ENCODE results near the gene TEDC1. TPM values are rescaled to one million over a fixed set of nuclear protein-coding genes. Genes with fewer than 3 reads are reported as not detected.

The TEDC1 gene
- total RNA-seq, 4 donors from 2014 or later: 5.5 to 20.4 (median 14.2) TPM

DNA sequence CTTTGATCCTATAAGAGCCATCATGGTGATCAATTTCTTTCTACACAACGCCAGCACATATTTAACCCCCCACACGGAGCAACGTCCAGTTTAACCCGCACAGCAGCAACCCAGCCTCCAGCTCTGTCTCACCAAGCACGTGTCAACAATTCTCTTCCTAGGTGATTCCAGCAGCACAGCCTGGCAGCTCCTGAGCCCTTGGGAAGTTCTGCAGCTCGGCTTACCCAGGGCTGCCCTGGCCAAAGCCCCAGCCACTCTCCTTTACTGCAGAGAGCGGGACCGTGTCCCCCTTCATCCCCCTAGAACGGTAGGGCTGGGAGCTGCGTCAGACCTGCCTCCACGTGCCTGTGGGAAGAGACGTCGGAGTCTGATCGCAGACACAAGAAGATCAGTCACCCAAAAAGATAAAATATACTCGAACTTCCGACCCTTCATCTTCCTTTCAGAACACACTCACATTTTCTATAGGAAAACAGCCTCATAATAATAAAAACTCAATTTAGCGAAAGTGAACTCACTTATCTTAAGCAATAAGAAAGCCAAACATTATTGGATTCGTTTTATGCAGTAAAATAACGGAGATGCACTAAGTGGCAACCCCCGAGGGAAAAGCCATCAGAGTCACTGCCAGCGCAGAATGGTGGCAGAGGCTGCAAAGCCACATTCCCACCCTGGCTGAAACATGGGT lies 42.9 kb downstream of the TEDC1 start:
- no peak for DNase-seq (ENCODE audit: low spot score in 2 of 2)

DNA sequence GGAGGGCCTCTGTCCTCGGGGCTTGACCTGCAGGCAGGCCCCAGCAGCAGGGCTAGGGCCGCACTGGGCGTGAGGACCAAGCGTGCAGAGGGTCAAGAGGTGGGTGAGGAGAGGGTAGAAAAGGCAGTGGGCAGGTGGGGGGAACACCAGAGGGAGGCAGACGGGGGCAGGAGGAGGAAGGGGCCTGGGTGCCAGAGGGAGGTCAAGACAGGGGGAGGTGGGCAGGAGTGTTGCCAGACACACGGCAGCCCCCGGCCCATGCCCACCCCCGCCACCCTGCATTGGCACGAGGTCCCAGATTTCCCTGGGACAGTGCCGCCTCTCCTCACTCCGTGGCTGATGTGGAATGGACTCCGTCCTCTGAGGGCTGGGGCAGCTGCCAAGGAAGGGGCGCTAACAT lies 43.5 kb downstream of the TEDC1 start:
- WGBS, 2 donors: 64 to 65% methylated on average over 10 to 12 of the region's 13 CpGs
- TF ChIP-seq POLR2A (IDR thresholded peaks at IDR 0.05) (no peak), EP300 (IDR thresholded peaks at IDR 0.05) (no peak)
- TF ChIP-seq, protein P1, sequence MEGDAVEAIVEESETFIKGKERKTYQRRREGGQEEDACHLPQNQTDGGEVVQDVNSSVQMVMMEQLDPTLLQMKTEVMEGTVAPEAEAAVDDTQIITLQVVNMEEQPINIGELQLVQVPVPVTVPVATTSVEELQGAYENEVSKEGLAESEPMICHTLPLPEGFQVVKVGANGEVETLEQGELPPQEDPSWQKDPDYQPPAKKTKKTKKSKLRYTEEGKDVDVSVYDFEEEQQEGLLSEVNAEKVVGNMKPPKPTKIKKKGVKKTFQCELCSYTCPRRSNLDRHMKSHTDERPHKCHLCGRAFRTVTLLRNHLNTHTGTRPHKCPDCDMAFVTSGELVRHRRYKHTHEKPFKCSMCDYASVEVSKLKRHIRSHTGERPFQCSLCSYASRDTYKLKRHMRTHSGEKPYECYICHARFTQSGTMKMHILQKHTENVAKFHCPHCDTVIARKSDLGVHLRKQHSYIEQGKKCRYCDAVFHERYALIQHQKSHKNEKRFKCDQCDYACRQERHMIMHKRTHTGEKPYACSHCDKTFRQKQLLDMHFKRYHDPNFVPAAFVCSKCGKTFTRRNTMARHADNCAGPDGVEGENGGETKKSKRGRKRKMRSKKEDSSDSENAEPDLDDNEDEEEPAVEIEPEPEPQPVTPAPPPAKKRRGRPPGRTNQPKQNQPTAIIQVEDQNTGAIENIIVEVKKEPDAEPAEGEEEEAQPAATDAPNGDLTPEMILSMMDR (IDR thresholded peaks at IDR 0.05): no peak
- H3K36me3 ChIP-seq: peaks cover 0 to 26% (median 0%) of the 10 kb centered on the region in 3 donors
- H3K27ac ChIP-seq: no peak overlapping the region
- peaks cover 0 to 15% of the 10 kb centered on the region in 2 donors for H3K27me3 ChIP-seq
- no peak for DNase-seq (ENCODE audit: low spot score in 2 of 2)
- H3K4me1 ChIP-seq: peaks cover 0 to 6% (median 0%) of the 10 kb centered on the region in 4 donors
- H3K9me3 ChIP-seq: no peaks in the 10 kb centered on the region
- no peak overlapping the region for H3K4me3 ChIP-seq

More for the DNA sequence above, 42.9 kb downstream of the TEDC1 start:
- WGBS, 2 donors: 71 to 73% methylated on average over 21 of the region's 21 CpGs
- H3K4me1 ChIP-seq: peaks cover 0 to 11% (median 3%) of the 10 kb centered on the region in 4 donors
- H3K27ac ChIP-seq: no peak overlapping the region
- peaks cover 0 to 32% (median 0%) of the 10 kb centered on the region in 3 donors for H3K36me3 ChIP-seq
- H3K27me3 ChIP-seq: peaks cover 0 to 16% of the 10 kb centered on the region in 2 donors
- TF ChIP-seq EP300 (IDR thresholded peaks at IDR 0.05): no peak
- TF ChIP-seq, protein P1 (IDR thresholded peaks at IDR 0.05): no peak
- no peak for TF ChIP-seq POLR2A (IDR thresholded peaks at IDR 0.05)
- no peaks in the 10 kb centered on the region for H3K9me3 ChIP-seq
- no peak overlapping the region for H3K4me3 ChIP-seq

DNA sequence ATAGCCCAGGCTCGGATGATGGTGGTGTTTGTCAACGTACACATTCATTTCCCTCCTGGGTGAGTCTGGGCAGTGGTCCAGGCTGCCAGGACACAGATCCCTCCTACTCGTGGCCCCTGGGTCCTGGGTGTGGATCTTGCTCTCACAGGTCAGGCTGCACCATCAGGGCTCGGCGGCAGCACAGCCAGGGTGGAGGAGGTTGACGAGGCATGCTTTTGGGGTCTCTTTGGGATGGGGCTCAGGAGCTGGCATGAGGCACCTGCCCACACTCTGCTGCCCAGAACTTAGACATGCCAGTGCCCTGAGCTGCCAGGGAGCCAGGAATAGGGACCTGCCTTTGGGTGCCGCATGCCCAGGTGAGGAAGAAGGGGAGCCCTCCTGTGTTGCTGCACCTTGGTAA lies 45.0 kb downstream of the TEDC1 start:
- peaks cover 0 to 11% (median 0%) of the 10 kb centered on the region in 3 donors for H3K36me3 ChIP-seq
- H3K27me3 ChIP-seq: peaks cover 0 to 18% of the 10 kb centered on the region in 2 donors
- DNase-seq (ENCODE audit: low spot score in 2 of 2): no peak
- peaks cover 0 to 6% (median 0%) of the 10 kb centered on the region in 4 donors for H3K4me1 ChIP-seq
- H3K9me3 ChIP-seq: no peaks in the 10 kb centered on the region
- TF ChIP-seq POLR2A (IDR thresholded peaks at IDR 0.05): no peak
- no peak for TF ChIP-seq EP300 (IDR thresholded peaks at IDR 0.05)
- TF ChIP-seq, protein P1 (IDR thresholded peaks at IDR 0.05): no peak
- H3K4me3 ChIP-seq: no peak overlapping the region
- H3K27ac ChIP-seq: no peak overlapping the region
- whole genome bisulfite sequencing, 2 donors: 76 to 80% methylated on average over 4 to 7 of the region's 7 CpGs

DNA sequence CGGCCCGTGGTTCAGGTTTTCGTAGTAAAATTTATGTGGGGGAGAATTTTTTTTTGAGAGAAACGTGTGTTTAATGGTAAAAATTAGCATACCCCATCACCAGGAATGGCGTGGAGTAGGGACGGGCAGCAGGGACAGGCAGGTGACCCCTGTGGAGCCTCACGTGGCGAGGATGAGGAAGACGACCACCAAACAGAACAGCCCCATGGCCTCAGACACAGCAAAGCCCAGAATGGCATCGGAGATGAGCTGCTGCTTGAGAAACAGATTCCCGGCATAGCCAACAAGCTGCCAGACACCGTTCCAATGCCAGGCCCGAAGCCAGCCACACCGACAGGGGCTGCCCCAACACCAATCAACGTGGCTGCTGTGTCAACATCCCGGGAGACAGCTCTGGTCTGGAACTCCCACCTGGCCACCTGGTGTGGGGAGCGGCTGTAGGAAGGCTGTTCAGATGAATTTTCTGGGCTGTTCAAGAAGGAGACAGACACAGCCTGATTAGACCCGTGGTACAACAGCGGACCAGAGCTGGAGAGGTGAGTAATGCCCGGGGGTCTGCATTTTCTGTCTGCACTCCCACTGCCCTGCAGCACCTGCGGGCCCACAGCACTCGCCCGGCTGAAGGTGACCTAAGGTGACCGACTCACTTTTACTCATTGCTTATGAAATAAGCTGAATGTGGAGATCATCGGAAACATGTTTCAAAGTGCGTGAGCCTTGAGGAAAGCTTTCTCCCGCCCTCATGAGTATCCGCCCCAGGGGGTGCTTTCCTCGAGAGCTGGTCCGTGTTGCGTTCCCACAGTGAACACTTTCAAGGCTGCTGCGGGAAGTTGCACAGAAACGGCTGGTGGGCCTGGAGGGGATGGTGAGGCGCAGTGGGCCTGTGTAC lies 45.9 kb downstream of the TEDC1 start:
- peaks cover 0 to 2% (median 0%) of the 10 kb centered on the region in 3 donors for H3K36me3 ChIP-seq
- H3K9me3 ChIP-seq: no peaks in the 10 kb centered on the region
- H3K4me1 ChIP-seq: peaks cover 0 to 6% (median 0%) of the 10 kb centered on the region in 4 donors
- H3K4me3 ChIP-seq: no peak overlapping the region
- no peak for DNase-seq (ENCODE audit: low spot score in 2 of 2)
- TF ChIP-seq POLR2A (IDR thresholded peaks at IDR 0.05): no peak
- H3K27me3 ChIP-seq: peaks cover 0 to 18% of the 10 kb centered on the region in 2 donors
- no peak overlapping the region for H3K27ac ChIP-seq
- WGBS, 2 donors: 78 to 81% methylated on average over 32 to 34 of the region's 34 CpGs

DNA sequence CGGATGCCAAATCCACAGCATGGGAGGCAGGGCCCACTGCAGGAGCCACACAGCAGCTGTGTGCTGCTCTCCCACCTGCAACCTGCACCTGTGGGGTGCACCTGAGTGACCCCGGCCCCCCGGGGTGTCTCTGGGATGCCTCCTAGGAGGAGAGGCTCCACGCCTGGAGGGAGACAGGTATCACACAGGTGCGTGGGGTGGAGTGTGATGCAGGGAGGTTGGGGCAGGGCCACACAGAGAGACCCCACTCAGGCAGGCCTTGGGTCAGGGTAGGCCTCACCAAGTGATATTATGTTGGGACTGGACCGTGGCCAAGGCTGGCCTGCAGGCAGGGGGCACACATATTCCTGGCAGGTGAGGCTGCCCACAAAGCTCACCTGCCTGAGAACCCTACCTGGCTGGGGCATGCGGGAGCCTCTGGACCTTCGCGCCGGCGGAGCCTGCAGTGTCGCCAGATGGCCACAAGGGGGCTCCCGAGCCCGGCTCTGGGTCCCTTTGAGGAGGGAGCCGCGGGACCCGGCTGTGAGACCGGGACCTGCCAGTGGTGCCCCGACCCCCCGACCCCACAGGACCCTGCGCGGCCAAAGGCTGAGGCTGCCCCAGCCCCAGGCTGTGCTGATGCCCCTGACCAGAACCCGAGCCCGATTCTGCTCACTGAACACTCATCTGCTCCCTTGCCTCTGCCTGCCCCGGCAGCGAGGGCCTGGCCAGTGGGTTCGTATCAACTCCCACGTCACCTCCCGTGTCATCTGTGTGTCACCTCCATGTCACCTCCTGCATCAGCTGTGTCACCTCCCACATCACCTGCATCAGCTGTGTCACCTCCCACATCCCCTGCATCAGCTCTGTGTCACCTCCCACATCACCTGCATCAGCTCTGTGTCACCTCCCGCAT lies 46.8 kb downstream of the TEDC1 start:
- H3K36me3 ChIP-seq: no peaks in the 10 kb centered on the region
- TF ChIP-seq POLR2A (IDR thresholded peaks at IDR 0.05) (no peak), EP300 (IDR thresholded peaks at IDR 0.05) (no peak)
- TF ChIP-seq, protein P1 (IDR thresholded peaks at IDR 0.05): peak; percentile 82 to 99 (median 98)
- peaks cover 0 to 6% (median 0%) of the 10 kb centered on the region in 4 donors for H3K9me3 ChIP-seq
- H3K27me3 ChIP-seq: peaks cover 0 to 18% of the 10 kb centered on the region in 2 donors
- H3K27ac ChIP-seq: no peak overlapping the region
- H3K4me1 ChIP-seq: peaks cover 0 to 6% (median 0%) of the 10 kb centered on the region in 4 donors
- peak in 1 of 2 donors; percentile 36 for DNase-seq (ENCODE audit: low spot score in 2 of 2)
- 26 to 39% methylated on average over 16 to 27 of the region's 30 CpGs for WGBS, 2 donors
- no peak overlapping the region for H3K4me3 ChIP-seq
